ENCODE results near the gene SOX6.

The SOX6 gene

GRCh38 chr11:16278979-16279378, 77.4 kb downstream of the SOX6 start:
- no peak overlapping the region for H3K4me3 ChIP-seq (ENCODE audit: low read depth in 1 of 2, low read length in 1 of 2)
- no peaks in the 10 kb centered on the region for H3K36me3 ChIP-seq
- no peaks in the 10 kb centered on the region for H3K27me3 ChIP-seq
- TF ChIP-seq CTCF (IDR thresholded peaks at IDR 0.05) = no peak
- no peaks in the 10 kb centered on the region for H3K4me1 ChIP-seq (ENCODE audit: control insufficient read depth in 1 of 2, insufficient read depth in 1 of 2, low read depth in 1 of 2, low read length in 1 of 2)
- H3K27ac ChIP-seq = no peak overlapping the region
- no peaks in the 10 kb centered on the region for H3K9me3 ChIP-seq

GRCh38 chr11:16278273-16278672, 78.1 kb downstream of the SOX6 start:
- H3K4me3 ChIP-seq (ENCODE audit: low read depth in 1 of 2, low read length in 1 of 2) = no peak overlapping the region
- H3K9me3 ChIP-seq = no peaks in the 10 kb centered on the region
- no peak for TF ChIP-seq CTCF (IDR thresholded peaks at IDR 0.05)

GRCh38 chr11:16276251-16276650, 80.1 kb downstream of the SOX6 start:
- Histone ChIP-seq H3K27ac (no peak overlapping the region), H3K4me3 (ENCODE audit: low read depth in 1 of 2, low read length in 1 of 2) (no peak overlapping the region), H3K4me1 (ENCODE audit: control insufficient read depth in 1 of 2, insufficient read depth in 1 of 2, low read depth in 1 of 2, low read length in 1 of 2) (no peaks in the 10 kb centered on the region), H3K9me3 (no peaks in the 10 kb centered on the region), H3K27me3 (no peaks in the 10 kb centered on the region), H3K36me3 (no peaks in the 10 kb centered on the region)
- no peak for TF ChIP-seq CTCF (IDR thresholded peaks at IDR 0.05)

More at GRCh38 chr11:16278273-16278672, 78.1 kb downstream of the SOX6 start:
- no peak overlapping the region for H3K27ac ChIP-seq
- H3K27me3 ChIP-seq = no peaks in the 10 kb centered on the region
- H3K36me3 ChIP-seq = no peaks in the 10 kb centered on the region
- H3K4me1 ChIP-seq (ENCODE audit: control insufficient read depth in 1 of 2, insufficient read depth in 1 of 2, low read depth in 1 of 2, low read length in 1 of 2) = no peaks in the 10 kb centered on the region

- H3K4me3 ChIP-seq (ENCODE audit: low read depth in 1 of 2, low read length in 1 of 2) = no peak overlapping the region
- TF ChIP-seq CTCF (IDR thresholded peaks at IDR 0.05) = no peak
- H3K27ac ChIP-seq = no peak overlapping the region
- H3K36me3 ChIP-seq = no peaks in the 10 kb centered on the region
- no peaks in the 10 kb centered on the region for H3K9me3 ChIP-seq
- no peaks in the 10 kb centered on the region for H3K27me3 ChIP-seq
- H3K4me1 ChIP-seq (ENCODE audit: control insufficient read depth in 1 of 2, insufficient read depth in 1 of 2, low read depth in 1 of 2, low read length in 1 of 2) = no peaks in the 10 kb centered on the region
Measured at GRCh38 chr11:16271258-16271657, 85.1 kb downstream of the SOX6 start.

- Histone ChIP-seq H3K9me3 (no peaks in the 10 kb centered on the region), H3K27ac (no peak overlapping the region), H3K4me3 (ENCODE audit: low read depth in 1 of 2, low read length in 1 of 2) (no peak overlapping the region), H3K36me3 (no peaks in the 10 kb centered on the region), H3K4me1 (ENCODE audit: control insufficient read depth in 1 of 2, insufficient read depth in 1 of 2, low read depth in 1 of 2, low read length in 1 of 2) (no peaks in the 10 kb centered on the region), H3K27me3 (no peaks in the 10 kb centered on the region)
- no peak for TF ChIP-seq CTCF (IDR thresholded peaks at IDR 0.05)
Measured at GRCh38 chr11:16266021-16266420, 90.3 kb downstream of the SOX6 start.

- H3K9me3 ChIP-seq = no peaks in the 10 kb centered on the region
- no peak overlapping the region for H3K4me3 ChIP-seq (ENCODE audit: low read depth in 1 of 2, low read length in 1 of 2)
- no peaks in the 10 kb centered on the region for H3K36me3 ChIP-seq
- TF ChIP-seq CTCF (IDR thresholded peaks at IDR 0.05) = no peak
- no peak overlapping the region for H3K27ac ChIP-seq
- H3K4me1 ChIP-seq (ENCODE audit: control insufficient read depth in 1 of 2, insufficient read depth in 1 of 2, low read depth in 1 of 2, low read length in 1 of 2) = no peaks in the 10 kb centered on the region
- no peaks in the 10 kb centered on the region for H3K27me3 ChIP-seq
Measured at GRCh38 chr11:16265022-16265421, 91.3 kb downstream of the SOX6 start.
